Kidney (tissue), 14 donors: ENCODE data around the gene RPS6KA3. TPM values are rescaled to one million over a fixed set of nuclear protein-coding genes. Genes with fewer than 3 reads are reported as not detected.

Experiments used
- DNase-seq, 5 donors: peaks; one replicate each; pipeline ENCODE4 v3.0.0-alpha.2; 2013 to 2020
- FAIRE-seq: peaks from 2 replicates; lab custom pipeline; 2012; peaks lifted over from hg19 to GRCh38; lab: Jason Lieb, UNC
- H3K27ac ChIP-seq, 2 donors: one replicate each; pipeline ENCODE4 v1.7.0; 2013; ENCODE audit warnings: low read depth in 2 of 2, low read length in 2 of 2, inconsistent platforms in 1 of 2
- H3K27me3 ChIP-seq: one replicate; pipeline ENCODE4 v1.7.1; 2013; ENCODE audit warnings: low read length, inconsistent platforms; ENCODE audit not compliant: control insufficient read depth, insufficient read depth
- H3K36me3 ChIP-seq, 3 donors: one replicate each; pipeline versions ENCODE4 v1.7.0 to v1.7.1; 2013; ENCODE audit warnings: low read length in 3 of 3, control low read depth in 1 of 3, inconsistent platforms in 1 of 3; ENCODE audit not compliant: insufficient read depth in 3 of 3, control insufficient read depth in 2 of 3
- H3K4me1 ChIP-seq, 3 donors: one replicate each; pipeline versions ENCODE4 v1.7.0 to v1.7.1; 2013; ENCODE audit warnings: low read length in 3 of 3, inconsistent platforms in 1 of 3, low read depth in 1 of 3; ENCODE audit not compliant: control insufficient read depth in 2 of 3, insufficient read depth in 2 of 3
- H3K4me3 ChIP-seq, 3 donors: one replicate each; pipeline versions ENCODE4 v1.7.0 to v1.8.1; 2013; ENCODE audit warnings: low read length in 3 of 3, control low read depth in 1 of 3, inconsistent platforms in 1 of 3
- H3K9ac ChIP-seq, 3 donors: one replicate each; pipeline versions ENCODE4 v1.7.0 to v1.7.1; 2013; ENCODE audit warnings: low read length in 3 of 3, control low read depth in 1 of 3, inconsistent platforms in 1 of 3
- H3K9me3 ChIP-seq, 3 donors: one replicate each; pipeline versions ENCODE4 v1.7.0 to v1.7.1; 2013; ENCODE audit warnings: low read length in 3 of 3, control low read depth in 1 of 3, inconsistent platforms in 1 of 3; ENCODE audit not compliant: control insufficient read depth in 2 of 3, insufficient read depth in 1 of 3
- intact Hi-C: fragments of 100-400 bp; cut with DNase I; formaldehyde crosslinking; loops from one replicate; pipeline ENCODE4 v1.11.1; 2022
- polyA plus RNA-seq: library from polyadenylated mRNA; stranded (reverse); fragments of 350-450 nt; fragmentation: Illumina TruSeq; extraction: RNeasy Lipid Tissue Mini Kit (QIAGEN cat#74804); gene quantifications from one replicate; pipeline ENCODE4 v1.2.3, GENCODE V29; 2014; ENCODE audit warnings: low read depth, low replicate concordance; ENCODE audit not compliant: insufficient read depth
- total RNA-seq: library from RNA; stranded (reverse); fragmentation: NEBNext Ultra II Directional; extraction: Animal tissue kit (Norgen Biotek cat#: 25700); gene quantifications from one replicate; pipeline ENCODE4 v1.2.1, GENCODE V29; 2021
- TF ChIP-seq, protein P1 (sequence below): IDR thresholded peaks from 3 replicates; pipeline ENCODE4 v1.5.1; 2012; ENCODE audit warnings: mild to moderate bottlenecking, moderate library complexity, borderline replicate concordance; ENCODE audit not compliant: insufficient read depth; ENCODE audit errors: extremely low read depth
- donor health status: control.
- donor health status: control.
- donor health status: control.
- donor health status: control.
- donor health status: control.
- donor health status: DM: yes; HTN: yes; CAD: no.
- donor health status: Normal renal cell carcinoma (clear cell type).

RPS6KA3 gene
- total and polyA plus RNA-seq, 2 donors from 2014 or later = 9.9 to 42.8 TPM

- DNase-seq = peak; percentile 98 to 100 (median 99)
- no peaks in the 10 kb centered on the region for H3K9me3 ChIP-seq
- intact Hi-C loops = no loop called here
- H3K27me3 ChIP-seq = peaks cover 2% of the 10 kb centered on the region
- H3K9ac ChIP-seq = peak within 1 kb of the TSS; percentile 80 to 92 (median 81)
- peak within 1 kb of the TSS; percentile 82 to 85 for H3K27ac ChIP-seq
- peaks cover 4 to 6% (median 4%) of the 10 kb centered on the region in 3 donors for H3K4me1 ChIP-seq
- TF ChIP-seq, protein P1, sequence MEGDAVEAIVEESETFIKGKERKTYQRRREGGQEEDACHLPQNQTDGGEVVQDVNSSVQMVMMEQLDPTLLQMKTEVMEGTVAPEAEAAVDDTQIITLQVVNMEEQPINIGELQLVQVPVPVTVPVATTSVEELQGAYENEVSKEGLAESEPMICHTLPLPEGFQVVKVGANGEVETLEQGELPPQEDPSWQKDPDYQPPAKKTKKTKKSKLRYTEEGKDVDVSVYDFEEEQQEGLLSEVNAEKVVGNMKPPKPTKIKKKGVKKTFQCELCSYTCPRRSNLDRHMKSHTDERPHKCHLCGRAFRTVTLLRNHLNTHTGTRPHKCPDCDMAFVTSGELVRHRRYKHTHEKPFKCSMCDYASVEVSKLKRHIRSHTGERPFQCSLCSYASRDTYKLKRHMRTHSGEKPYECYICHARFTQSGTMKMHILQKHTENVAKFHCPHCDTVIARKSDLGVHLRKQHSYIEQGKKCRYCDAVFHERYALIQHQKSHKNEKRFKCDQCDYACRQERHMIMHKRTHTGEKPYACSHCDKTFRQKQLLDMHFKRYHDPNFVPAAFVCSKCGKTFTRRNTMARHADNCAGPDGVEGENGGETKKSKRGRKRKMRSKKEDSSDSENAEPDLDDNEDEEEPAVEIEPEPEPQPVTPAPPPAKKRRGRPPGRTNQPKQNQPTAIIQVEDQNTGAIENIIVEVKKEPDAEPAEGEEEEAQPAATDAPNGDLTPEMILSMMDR = no peak
- H3K36me3 ChIP-seq = no peaks in the 10 kb centered on the region
- peak; percentile 99 for FAIRE-seq
- peak within 1 kb of the TSS; percentile 92 to 93 (median 93) for H3K4me3 ChIP-seq
These were observed 125.2 kb downstream of the RPS6KA3 start, which contains the start of gene EIF1AX for GRCh38 chrX:20141281-20142220. EIF1AX (minus strand) TSS chrX:20141838; CDS start chrX:20141640, 198 bp downstream.

DNA sequence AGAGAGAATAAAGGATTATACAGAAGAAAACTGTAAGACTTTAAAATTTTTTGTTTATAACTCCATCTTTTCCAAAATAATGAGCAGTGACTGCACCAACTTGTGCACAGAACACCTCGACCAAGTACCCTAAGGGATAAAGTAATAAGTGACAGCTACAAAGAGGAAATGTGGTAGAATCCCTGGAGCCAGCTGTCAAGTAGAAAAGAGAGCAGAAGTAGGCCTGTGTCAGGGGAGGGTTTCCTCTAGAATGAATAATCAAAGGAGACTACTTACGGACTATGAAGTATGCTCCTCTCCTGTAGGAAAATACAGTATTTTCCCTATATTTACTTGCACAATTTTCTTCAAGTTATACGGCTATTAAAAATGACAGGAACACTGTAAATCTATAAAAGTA is 126.3 kb downstream of the RPS6KA3 start:
- H3K27me3 ChIP-seq = no peaks in the 10 kb centered on the region
- H3K9me3 ChIP-seq = no peaks in the 10 kb centered on the region
- H3K4me3 ChIP-seq = peak overlapping the region; percentile 92 to 93 (median 93)
- intact Hi-C loops = no loop called here
- no peaks in the 10 kb centered on the region for H3K36me3 ChIP-seq
- H3K4me1 ChIP-seq = peaks cover 4 to 6% (median 4%) of the 10 kb centered on the region in 3 donors
- FAIRE-seq (no peak), DNase-seq (no peak)
- TF ChIP-seq, protein P1 = no peak
- peak overlapping the region in 2 of 3 donors; percentile 29 to 92 for H3K9ac ChIP-seq
- H3K27ac ChIP-seq = no peak overlapping the region

GRCh38 chrX:20139966-20140365 is 126.7 kb downstream of the RPS6KA3 start:
- no peak for FAIRE-seq
- peak overlapping the region; percentile 92 to 93 (median 93) for H3K4me3 ChIP-seq

More at GRCh38 chrX:20139966-20140365, 126.7 kb downstream of the RPS6KA3 start:
- no peaks in the 10 kb centered on the region for H3K27me3 ChIP-seq
- H3K9ac ChIP-seq = peak overlapping the region in 2 of 3 donors; percentile 29 to 92
- DNase-seq = no peak
- peaks cover 0 to 2% (median 0%) of the 10 kb centered on the region in 3 donors for H3K36me3 ChIP-seq
- H3K4me1 ChIP-seq = peaks cover 4 to 6% (median 4%) of the 10 kb centered on the region in 3 donors
- H3K27ac ChIP-seq = no peak overlapping the region
- H3K9me3 ChIP-seq = no peaks in the 10 kb centered on the region
- intact Hi-C loops = no loop called here
- TF ChIP-seq, protein P1 = no peak
